HG02943 (cell line): Measurements from ENCODE around the gene CSTPP1.
"Not testable (repeated sequence)": the region's sequence is repeated elsewhere in the genome, so short reads cannot be mapped to it uniquely, and the experiment has no call there.

Experiments used
- ATAC-seq: cut with Tn5 transposase; IDR thresholded peaks from one replicate; pipeline ENCODE4 v1.9.1; 2021; ENCODE audit warnings: mild to moderate bottlenecking, low read depth, moderate library complexity; ENCODE audit not compliant: unreplicated experiment

The CSTPP1 gene

DNA sequence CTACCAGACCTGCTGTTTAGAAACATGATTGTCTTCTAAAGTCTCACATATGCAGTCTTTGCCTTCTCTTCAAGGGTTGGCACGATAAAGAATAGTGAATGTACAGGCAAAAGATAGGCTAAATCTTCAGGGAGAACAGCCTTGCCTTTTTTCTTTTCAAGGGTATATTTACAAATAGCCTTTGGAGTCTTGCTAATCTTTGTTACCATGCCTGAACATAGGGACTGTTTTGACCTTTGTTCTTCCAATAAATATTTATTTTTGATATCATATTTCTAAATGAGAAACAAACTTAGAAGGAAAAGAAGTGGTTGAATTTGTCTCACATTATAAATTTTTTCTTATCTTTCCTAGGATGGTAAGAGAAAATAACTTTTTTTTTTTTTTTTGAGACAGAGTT, 12.7 kb downstream of the CSTPP1 start:
- ATAC-seq, result no peak

DNA sequence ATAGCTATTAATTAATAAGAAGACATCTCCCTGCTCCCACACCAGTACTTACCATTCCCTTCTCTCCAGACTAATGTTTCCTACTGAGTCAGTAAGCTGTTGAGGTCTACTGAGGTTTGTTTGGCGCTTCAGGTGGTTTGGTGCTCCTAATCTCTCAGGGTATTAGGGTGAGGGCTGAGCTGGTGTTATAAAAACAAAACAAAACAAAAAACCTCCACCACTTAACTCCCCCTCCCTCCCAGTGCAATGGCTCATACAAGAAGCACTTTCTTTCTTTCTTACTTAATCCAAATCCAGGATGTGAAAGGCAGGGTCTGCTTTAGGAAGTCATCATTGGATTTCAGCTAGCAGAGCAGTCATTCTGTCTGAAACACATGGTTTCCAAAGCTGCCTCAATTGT, 15.3 kb downstream of the CSTPP1 start:
- no peak for ATAC-seq

DNA sequence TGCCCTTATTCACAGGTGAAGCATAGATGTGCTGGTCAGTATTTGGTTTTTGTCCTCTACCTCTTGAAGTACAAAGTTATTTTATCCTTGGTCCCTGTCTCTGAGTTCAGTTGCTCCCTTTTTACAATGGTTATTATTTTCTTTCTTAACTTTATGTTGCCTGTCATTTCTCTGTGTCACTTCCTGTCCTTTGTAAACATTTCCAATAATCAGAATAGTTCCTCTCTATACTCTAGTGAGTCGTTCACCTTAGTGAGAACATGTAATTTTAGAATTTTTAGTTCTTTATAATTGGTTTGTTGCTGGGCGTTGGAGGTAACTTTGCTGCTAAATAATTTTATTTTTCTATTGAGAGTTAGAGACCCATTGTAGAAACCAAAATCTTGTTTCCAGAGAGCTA, 16.0 kb downstream of the CSTPP1 start:
- no peak for ATAC-seq

DNA sequence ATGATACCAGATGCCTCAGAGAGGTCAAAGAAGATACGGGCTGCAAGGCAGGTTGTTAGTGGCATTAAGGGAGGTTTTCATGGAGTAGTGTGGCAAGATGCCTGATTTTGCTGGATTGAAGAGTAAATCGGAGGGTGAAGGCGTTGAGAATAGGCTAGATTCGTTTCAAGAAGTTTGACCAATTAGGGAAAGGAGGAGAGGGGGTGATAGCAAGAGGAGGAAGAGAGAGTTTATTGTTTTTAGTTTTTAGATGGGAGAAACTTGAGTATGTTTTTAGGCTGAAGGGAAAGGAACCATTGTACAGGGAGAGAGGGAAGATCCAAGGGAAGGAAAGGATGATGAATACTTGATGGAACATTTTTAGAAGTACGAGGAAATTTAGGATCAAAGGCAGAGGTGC, 16.5 kb downstream of the CSTPP1 start:
- no peak for ATAC-seq

DNA sequence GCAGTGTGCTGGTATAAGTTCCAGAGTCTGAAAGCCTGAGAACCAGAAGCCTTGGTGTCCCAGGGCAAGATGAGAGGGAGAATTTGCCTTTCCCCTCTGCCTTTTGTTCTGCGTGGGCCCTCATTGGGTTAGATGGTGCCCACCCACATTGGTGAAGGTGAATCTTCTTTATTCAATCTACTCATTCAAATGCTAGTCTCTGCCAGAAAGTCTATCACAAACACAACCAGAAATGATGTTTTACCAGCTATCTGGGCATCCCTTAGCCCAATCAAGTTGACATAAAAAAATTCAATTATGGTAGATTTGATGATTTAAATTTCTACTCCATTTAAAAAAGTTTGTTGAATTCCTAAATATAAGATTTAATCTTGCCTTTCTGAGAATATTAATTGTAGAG, 22.2 kb downstream of the CSTPP1 start:
- ATAC-seq, result no peak

DNA sequence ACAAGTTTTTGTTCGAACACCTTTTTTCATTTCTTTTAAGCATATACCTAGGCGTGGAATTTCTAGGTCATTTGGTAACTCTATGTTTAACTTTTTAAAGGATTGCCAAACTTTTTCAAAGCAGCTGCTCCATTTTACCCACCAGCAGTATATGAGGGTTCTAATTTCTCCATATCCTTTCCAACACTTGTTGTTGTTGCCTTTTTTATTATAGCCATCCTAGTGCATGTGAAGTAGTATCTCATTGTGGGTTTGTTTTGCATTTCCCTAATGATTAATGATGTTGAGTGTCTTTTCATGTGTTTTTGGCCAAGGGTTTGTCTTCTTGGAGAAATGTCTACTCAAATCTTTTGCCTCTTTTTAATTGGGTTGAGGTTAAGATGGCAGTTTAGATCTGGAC, 24.5 kb downstream of the CSTPP1 start:
- ATAC-seq, result no peak

DNA sequence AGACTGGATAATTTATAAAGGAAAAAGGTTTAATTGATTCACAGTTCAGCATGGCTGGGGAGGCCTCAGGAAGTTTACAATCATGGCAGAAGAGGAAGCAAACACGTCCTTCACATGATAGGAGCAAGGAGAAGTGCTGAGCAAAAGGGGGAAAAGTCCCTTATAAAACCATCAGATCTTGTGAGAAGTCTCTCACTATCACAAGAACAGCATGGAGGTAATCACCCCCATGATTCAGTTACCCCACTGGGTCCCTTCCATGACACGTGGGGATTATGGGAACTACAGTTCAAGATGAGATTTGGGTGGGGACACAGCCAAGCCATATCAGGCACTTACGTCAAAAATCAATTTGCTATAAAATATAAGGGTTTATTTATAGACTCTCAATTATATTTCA, 25.3 kb downstream of the CSTPP1 start:
- not testable (repeated sequence) for ATAC-seq

DNA sequence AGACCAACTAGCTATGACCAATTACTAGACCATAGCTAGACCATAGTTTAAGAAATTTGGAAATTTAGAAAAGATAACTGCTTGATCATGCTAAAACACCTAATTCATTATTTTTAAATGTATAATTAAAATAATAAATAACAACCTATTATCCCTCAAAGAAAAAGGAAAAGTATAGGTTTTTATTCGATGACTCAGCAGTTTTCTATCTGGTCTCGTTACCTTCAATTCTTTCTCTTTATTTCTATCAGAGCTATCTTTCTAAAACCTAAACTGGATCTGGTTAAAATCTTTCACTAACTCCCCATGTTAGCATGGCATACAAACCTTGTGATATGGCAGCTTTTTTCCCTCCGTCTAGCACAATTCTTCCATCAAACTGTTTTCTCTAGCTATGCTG, 27.3 kb downstream of the CSTPP1 start:
- ATAC-seq, result no peak

DNA sequence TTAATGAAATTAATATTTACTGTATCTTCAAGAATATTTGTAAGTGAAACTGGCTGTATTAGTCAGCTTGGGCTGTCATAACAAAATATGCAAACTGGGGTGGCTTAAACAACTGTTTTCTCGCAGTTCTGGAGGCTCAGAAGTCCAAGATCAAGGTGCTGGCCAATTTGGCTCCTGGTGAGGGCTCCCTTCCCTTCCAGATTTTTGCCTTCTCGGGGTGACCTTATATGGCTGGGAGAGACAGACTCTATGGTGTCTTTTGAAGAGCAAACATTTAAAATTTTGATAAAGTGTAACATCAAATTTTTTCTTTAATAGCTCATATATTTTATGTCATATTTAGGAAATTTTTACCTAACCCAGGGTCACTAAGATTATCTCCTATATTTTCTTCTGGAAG, 30.2 kb downstream of the CSTPP1 start:
- ATAC-seq, result no peak

DNA sequence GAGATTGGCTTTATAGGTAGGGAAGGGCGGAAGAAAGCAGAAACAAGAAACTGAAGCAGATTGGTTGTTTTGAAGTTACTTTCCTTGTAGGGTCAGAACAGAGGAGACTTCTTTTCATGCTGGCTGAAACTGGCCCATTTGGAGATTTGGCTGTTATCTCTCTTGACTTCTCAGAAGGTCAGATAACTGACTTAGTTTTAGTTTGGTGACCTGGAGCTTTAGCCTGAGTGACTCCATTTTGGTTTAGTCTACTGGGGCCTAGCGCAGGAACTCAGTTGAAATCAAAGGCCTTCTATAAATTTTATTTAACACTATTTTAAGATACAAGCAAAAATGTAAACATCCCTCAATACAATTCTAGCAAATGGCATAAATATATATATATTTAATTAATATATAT, 31.4 kb downstream of the CSTPP1 start:
- ATAC-seq, result no peak

DNA sequence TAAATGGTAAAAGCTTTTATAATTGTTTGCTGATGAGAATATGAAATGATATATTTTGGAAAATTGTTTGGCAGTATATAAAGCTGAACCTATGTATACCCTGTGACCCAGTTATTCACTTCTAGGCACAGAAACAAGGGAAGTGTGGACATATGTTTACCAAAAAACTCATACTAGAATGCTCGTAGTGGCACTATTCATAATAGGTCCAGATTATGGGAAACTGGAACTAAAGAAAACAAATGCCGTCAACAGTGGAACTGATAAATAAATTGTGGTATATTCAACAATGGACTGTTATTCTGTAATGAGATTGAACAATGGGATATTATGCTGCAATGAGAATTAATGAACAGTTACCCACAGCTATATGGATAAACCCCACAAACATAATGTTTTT, 32.8 kb downstream of the CSTPP1 start:
- ATAC-seq, result no peak

DNA sequence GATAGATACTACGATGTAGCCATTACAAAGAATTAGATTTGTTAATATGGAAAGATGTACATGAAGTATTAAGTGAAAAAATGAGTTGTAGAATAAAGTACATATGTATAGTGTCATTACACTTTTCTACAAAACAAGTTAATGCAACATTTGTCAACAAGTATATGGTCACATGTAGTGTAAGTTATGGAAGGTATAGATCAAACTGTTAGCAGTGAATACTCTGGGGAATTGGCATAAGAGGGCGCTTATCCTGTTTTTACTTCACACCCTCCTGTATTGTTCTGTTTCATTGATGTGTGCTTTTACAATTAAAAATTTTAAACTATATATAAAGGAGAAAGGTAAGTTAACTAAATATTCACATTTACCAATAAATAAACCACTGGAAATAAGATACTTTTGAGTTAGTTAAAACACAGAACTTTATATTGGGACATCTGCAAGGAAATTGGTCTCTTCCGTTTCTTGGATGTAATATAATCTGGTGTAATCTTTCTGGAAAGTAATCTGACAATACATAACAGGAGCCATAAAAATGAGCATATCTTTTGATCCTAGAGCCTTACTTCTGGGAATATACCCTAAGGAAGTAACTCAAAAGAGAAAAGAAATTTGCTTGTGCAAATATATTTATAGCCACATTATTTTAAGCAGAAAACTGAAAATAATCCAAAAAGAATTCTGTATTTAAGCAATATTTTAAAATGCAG, 34.5 kb downstream of the CSTPP1 start:
- ATAC-seq, result no peak

DNA sequence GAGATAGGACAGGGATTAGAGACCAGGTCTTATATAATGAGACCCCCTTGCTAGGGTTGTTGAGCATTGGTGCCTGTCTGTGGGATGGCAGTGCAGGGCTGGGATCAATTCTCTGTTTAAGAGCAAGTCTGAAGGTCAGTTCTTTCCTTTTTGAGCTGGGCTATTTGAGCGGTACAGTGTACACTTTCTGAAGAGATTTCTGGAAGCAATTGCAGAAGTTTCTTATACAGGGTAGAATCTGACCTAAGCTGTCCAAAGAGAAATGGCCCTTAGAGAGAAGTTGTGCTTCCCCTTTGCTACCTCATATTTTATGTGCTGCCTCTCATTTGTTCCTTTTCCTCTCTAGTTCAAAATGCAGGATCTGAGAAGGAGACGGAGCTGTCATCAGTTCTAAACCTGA, 35.8 kb downstream of the CSTPP1 start:
- no peak for ATAC-seq

DNA sequence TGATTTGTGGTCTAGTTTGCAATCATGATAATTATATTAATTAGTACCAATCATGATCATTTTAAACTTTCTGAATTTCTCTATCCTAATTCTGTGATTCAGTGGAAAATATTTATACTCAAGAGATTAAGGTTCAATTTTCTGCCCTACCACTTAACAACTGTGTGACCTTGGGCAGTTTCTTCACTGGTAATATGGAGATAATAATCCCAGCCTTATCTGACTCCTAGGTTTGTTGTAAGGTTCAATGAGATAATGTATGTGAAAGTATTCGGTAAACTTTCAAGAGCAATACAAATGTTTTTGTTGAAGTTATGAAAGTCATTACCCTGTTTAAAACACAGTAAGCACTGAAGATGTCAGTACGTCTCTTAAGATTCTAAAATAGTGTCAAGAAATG, 36.3 kb downstream of the CSTPP1 start:
- ATAC-seq, result no peak

DNA sequence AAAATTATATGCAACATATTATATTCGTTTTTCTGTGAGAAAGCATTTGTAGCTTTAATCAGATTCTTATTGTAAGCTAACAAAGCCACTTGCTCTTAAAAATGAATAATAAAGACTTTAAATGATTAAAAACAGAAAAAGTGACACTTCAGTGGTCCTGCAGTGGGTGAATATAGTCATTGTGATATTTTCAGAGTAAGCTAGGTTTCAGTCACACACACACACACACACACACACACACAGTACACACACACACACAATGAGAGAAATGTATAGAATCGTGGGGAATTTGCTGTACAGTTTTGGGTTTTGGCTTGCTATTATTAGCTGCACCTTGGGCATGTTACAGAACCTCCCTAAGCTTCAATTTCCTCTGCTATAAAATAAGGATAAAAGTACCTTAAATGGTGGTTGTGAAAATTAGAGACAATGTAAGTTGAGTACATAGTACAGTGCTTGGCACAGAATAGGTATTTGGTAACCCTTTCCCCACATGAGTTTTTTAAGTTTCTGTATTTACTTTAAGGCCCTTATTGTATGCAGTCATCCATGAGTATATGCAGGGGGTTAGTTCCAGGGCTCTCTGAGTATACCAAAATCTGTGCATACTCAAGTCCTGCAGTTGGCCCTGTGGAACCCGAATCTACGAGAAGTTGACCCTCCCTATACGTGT, 39.8 kb downstream of the CSTPP1 start:
- no peak for ATAC-seq

DNA sequence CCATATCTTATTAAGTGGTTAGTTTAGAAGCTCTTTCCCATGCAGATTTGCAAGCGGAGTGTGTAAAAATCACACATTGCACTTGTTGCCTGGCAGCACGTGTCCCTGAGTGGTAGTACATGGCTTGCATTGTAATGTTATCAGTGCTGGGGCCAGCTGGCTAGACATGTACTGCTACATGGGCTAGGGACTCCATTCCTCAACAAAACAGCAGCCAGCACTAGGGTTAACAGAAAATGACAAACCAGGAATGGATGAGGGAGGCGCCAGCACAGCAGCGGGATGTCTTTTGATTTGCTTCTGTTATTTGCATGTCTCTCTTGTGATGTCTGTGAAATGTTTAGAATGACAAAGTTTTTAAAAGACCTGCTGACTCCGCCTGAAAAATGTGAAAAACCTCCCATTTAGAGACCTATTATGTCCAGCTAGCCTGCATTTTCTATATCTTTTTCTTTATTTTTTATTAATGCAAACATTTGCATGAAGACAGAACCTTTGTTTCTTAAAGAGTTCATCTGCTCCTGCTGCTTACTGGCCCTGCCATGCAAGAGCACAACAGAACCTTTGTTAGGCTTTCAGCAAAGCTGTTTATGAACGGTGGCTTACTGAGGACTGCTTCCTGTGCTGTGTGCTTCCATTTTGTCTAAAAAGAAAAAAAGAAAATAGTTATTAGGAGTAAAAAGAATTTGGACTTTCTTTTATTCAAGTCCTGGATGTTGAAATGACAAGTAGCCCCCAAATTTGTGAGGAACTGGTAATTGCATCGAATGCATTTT, 40.7 kb downstream of the CSTPP1 start:
- ATAC-seq, result no peak

DNA sequence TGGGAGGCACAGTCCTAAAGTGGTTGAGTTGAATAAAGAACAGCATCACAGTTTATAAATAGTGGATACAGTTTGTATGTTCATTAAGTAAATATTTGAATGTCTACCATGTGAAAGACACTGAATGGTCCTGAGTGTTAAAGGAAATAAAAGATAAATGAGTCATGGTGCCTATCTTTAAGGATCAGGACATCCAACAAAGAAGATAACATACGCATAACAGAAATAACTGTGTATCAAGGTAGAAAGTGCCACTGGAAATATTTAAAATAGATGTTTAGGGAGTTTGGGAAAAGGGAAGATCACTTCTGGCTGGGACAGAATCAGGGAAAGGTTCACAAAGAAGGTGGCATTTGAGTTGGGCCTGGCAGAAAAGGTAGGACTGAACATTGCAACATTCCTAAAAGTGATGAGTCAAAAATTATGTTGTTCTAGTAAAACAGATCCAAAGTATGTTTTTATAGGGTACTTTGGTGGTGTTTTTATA, 41.5 kb downstream of the CSTPP1 start:
- ATAC-seq, result no peak

DNA sequence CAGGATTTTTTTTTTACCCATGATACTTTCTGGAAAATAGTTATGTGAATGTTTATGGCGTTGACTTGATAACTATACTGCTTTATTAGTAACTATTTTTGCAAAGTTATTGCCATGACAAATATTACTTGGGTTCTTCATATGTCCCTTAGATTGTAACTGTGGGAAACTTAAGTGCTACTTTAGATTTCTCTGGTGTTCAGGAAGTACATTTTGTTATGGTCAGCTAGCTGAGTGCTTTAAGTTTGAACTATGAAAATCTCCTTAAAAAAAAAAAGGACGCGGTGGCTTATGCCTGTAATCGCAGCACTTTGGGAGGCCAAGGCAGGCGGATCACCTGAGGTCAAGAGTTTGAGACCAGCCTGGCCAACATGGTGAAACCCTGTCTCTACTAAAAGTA, 42.8 kb downstream of the CSTPP1 start:
- no peak for ATAC-seq

DNA sequence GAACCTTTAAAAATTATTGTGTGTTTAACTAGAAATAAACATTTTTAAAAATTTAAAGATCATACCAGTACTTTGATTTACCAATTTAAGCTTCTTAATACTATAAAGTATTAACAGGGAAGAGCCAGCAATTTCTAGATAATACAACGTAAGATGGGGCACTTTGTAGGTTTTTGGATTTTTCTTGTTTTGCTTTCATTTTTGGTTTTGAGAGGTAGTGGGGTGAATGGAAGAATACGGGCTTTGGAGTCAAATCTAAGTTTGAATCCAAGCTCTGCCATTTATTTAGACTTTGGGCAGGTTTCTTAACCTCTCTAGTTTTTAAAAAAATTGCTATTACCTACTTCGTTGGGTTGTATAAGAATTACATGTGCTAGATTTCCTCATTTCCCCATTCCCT, 44.9 kb downstream of the CSTPP1 start:
- no peak for ATAC-seq

DNA sequence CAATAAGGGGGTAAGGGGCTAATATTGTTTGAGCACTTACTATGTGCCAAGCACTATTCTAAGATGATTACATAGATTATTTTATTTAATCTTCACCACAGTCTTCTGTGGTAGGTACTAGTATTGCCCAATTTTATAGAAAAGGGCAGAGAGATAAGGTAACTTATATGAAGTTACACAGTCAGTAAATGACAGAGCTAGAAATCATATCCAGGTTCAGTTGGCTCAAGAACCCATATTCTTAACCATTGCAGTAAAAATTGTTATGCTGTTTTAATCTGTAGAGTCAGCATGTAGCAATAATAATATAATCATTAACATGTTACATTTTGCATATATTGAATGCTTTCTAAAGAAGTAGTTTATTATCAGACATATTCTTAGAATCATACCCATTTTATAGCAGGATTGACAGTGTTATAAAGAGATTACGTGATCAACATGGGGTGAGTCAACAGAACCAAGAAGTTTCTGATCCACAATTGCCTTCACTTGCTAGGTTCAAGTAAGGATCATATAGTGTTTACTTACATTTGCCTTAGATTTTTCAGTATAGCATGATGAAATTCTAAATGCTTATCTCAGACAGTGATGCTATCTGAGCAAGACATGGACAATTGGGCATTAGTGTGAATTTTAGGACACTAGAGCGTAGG, 46.4 kb downstream of the CSTPP1 start:
- ATAC-seq, result no peak

DNA sequence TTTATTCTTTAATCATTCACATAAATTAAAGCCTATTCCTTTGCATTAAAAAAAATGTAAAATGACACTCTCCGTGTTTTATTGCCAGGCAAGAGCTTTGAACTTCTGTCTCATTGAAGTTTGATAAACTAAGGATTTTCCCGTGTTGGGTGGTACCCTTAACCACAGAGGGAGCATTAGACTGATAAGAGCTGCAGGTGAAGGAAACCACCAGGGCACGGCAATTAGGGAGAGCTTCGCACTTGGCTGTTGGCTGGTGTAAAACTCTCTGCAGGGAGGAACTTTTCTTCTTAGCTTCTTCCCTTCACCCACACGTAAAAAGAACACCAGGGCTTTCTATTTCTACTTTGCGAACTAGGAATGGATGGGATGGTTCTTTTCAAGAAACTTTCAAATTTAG, 47.0 kb downstream of the CSTPP1 start:
- no peak for ATAC-seq
